Endothelial cell of umbilical vein (primary cell): Measurements from ENCODE around the gene GPR65.

Source experiments
- EZH2 ChIP-seq: IDR thresholded peaks from 2 replicates; pipeline ENCODE4 v1.6.1; 2012; ENCODE audit warnings: borderline replicate concordance, low read depth, mild to moderate bottlenecking, moderate library complexity, low read length, inconsistent platforms; ENCODE audit not compliant: severe bottlenecking
- FOS ChIP-seq: IDR thresholded peaks from 2 replicates; pipeline ENCODE4 v1.6.1; 2011; ENCODE audit warnings: mild to moderate bottlenecking, low read length, moderate library complexity, borderline replicate concordance; ENCODE audit not compliant: insufficient read depth
- JUN ChIP-seq: IDR thresholded peaks from 2 replicates; pipeline ENCODE4 v1.6.1; 2011; ENCODE audit warnings: borderline replicate concordance, low read depth; ENCODE audit not compliant: insufficient read length, insufficient read depth
- POLR2AphosphoS5 ChIP-seq: IDR thresholded peaks from 2 replicates; pipeline ENCODE4 v1.6.1; 2012; ENCODE audit warnings: low read depth, mild to moderate bottlenecking, control low read depth, low read length, moderate library complexity; ENCODE audit not compliant: insufficient read depth
- TF ChIP-seq, protein P1 (sequence below), 2 donors: IDR thresholded peaks; 1 replicate in 1 of 2; 2 replicates in 1 of 2; pipeline ENCODE4 v1.5.1; 2011; ENCODE audit warnings: low read length in 2 of 2, mild to moderate bottlenecking in 2 of 2, moderate library complexity in 2 of 2, control low read depth in 1 of 2, inconsistent platforms in 1 of 2, low read depth in 1 of 2; ENCODE audit not compliant: insufficient read depth in 1 of 2; ENCODE audit errors: extremely low read depth in 1 of 2

DNA sequence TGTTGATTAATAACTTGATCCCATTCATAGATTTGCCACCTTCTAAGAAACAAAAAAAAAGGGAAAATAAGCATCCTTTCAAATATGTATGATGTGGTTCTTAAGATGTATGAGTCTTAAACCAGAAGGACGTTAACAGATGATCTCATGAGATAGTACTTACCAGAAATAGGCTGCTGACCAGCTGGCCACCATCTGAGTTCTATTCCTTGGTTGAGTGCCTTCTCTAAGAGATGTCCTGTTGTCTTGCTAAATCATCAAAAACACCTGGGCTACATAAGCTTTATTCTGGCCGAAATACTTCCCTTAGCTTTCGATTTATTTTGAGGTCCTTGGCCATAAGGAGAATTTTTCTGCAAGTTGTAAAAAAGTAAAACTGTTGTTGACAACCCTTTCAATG is 55.6 kb downstream of the GPR65 start:
- TF ChIP-seq FOS (no peak), POLR2AphosphoS5 (no peak), JUN (no peak), EZH2 (no peak)
- TF ChIP-seq, protein P1, sequence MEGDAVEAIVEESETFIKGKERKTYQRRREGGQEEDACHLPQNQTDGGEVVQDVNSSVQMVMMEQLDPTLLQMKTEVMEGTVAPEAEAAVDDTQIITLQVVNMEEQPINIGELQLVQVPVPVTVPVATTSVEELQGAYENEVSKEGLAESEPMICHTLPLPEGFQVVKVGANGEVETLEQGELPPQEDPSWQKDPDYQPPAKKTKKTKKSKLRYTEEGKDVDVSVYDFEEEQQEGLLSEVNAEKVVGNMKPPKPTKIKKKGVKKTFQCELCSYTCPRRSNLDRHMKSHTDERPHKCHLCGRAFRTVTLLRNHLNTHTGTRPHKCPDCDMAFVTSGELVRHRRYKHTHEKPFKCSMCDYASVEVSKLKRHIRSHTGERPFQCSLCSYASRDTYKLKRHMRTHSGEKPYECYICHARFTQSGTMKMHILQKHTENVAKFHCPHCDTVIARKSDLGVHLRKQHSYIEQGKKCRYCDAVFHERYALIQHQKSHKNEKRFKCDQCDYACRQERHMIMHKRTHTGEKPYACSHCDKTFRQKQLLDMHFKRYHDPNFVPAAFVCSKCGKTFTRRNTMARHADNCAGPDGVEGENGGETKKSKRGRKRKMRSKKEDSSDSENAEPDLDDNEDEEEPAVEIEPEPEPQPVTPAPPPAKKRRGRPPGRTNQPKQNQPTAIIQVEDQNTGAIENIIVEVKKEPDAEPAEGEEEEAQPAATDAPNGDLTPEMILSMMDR (IDR thresholded peaks at IDR 0.05; ENCODE audit: extremely low read depth in 1 of 2, insufficient read depth in 1 of 2, low read depth in 1 of 2, low read length in 2 of 2) = no peak
